Lower leg skin (tissue), 4 donors: ENCODE measurements around the gene EYS. TPM values are rescaled to one million over a fixed set of nuclear protein-coding genes. Genes with fewer than 3 reads are reported as not detected.

Experiments
- DNase-seq, 2 donors: peaks; one replicate each; pipeline ENCODE4 v3.0.0-alpha.2; 2019; ENCODE audit warnings: low spot score in 2 of 2
- H3K4me3 ChIP-seq: fragments of 200-600 bp; sonication (generic); 2 replicates; pipeline ENCODE4 v1.5.1; 2017; ENCODE audit warnings: mild to moderate bottlenecking, low read depth; ENCODE audit not compliant: poor library complexity, severe bottlenecking
- POLR2A ChIP-seq, 2 donors: fragments of 450-650 bp; IDR thresholded peaks; one replicate each; pipeline ENCODE4 v1.6.1; 2016 to 2017; ENCODE audit warnings: antibody characterized with exemption in 2 of 2, mild to moderate bottlenecking in 1 of 2, moderate library complexity in 1 of 2
- WGBS, 2 donors: methylation state at CpG; one replicate each; pipeline ENCODE4 v1.1.5; 2018; 5-methylcytosine and 5-hydroxymethylcytosine counted together
- intact Hi-C: fragments of 100-400 bp; cut with DNase I; formaldehyde crosslinking; loops from one replicate; pipeline ENCODE4 v1.15.0; 2023; ENCODE audit warnings: low total_unique reads
- total RNA-seq, 4 donors: library from RNA; depleted of rRNA; stranded (reverse); fragments of >200 nt; gene quantifications; one replicate each; pipeline ENCODE4 v1.1.0, GENCODE V29; 2016
- TF ChIP-seq, protein P1 (sequence below), 3 donors: fragments of 450-650 bp; IDR thresholded peaks; one replicate each; pipeline ENCODE4 v1.5.1; 2016; ENCODE audit warnings: antibody characterized with exemption in 3 of 3, mild to moderate bottlenecking in 3 of 3, moderate library complexity in 2 of 3

EYS gene
- total RNA-seq, 4 donors from 2014 or later, result 0.04 TPM; not detected in 3

DNA sequence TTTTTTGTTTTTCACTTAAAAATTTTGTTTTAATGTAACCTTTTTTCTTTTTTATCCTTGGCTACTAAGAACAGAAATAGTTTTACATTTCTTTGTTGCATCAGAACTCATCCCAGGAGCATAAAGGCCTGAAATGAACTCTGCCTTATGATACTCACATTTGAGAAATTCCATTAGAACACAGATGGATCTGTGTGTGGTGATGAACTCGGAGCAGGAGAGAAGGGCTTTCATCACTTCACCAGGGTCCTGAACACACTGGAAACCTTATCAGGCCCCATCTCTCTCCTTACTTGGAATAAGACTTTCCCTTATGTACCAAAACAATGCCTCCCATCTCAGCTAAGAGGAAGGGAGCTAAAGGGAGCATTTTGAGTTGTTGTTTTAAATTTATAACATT, 1932.1 kb downstream of the EYS start:
- TF ChIP-seq POLR2A (IDR thresholded peaks at IDR 0.05), result no peak
- TF ChIP-seq, protein P1, sequence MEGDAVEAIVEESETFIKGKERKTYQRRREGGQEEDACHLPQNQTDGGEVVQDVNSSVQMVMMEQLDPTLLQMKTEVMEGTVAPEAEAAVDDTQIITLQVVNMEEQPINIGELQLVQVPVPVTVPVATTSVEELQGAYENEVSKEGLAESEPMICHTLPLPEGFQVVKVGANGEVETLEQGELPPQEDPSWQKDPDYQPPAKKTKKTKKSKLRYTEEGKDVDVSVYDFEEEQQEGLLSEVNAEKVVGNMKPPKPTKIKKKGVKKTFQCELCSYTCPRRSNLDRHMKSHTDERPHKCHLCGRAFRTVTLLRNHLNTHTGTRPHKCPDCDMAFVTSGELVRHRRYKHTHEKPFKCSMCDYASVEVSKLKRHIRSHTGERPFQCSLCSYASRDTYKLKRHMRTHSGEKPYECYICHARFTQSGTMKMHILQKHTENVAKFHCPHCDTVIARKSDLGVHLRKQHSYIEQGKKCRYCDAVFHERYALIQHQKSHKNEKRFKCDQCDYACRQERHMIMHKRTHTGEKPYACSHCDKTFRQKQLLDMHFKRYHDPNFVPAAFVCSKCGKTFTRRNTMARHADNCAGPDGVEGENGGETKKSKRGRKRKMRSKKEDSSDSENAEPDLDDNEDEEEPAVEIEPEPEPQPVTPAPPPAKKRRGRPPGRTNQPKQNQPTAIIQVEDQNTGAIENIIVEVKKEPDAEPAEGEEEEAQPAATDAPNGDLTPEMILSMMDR (IDR thresholded peaks at IDR 0.05), result no peak
- 50 to 61% methylated on average over 1 of the region's 1 CpG for WGBS, 2 donors
- no peak for DNase-seq
- intact Hi-C loops, result no loop called here
- H3K4me3 ChIP-seq, result no peak overlapping the region

DNA sequence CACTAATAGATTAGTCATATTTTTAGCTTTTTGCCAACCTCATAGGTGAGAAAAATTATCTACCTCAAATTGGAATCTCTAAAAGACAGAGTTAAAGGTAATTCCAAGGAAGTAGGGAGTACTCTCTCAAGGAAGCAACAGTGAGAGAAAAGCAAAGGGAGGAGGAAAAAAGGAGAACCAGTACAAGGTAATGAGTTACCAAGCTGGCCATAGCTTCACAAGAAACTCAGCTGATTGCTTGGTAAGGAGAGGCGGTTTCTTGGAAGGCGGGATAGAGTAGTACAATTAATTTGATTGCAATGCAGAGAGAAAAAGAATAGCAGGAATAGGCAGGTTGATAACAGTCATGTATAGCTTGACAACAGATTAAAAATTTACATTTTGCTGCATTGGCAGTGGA, 1933.8 kb downstream of the EYS start:
- H3K4me3 ChIP-seq, result no peak overlapping the region
- WGBS, 2 donors, result 86 to 89% methylated on average over 2 of the region's 2 CpGs
- TF ChIP-seq, protein P1 (IDR thresholded peaks at IDR 0.05), result no peak
- TF ChIP-seq POLR2A (IDR thresholded peaks at IDR 0.05), result no peak
- intact Hi-C loops, result no loop called here
- DNase-seq, result no peak

DNA sequence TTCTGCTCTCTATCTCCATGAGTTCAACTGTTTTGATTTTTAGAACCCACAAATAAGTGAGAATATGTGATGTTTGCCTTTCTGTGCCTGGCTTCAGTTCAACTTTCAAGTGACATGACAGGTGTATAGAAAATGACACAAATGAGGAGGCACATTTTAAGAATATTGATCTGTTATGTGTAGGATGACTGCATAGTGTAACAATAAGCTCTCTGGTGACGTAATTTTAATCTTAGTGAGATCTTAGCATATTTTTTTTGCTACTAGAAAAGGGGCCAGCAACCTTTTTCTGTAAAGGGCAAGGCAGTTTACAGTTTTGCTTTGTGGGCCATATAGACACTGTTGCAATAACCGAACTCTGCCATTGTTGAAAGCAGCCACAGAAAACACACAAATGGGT, 1941.2 kb downstream of the EYS start:
- no peak for DNase-seq
- intact Hi-C loops, result loop anchor here (10.0 kb wide), 1 partner anchor 161 kb away; no protein-coding TSS in a partner anchor
- WGBS, 2 donors, result 84 to 89% methylated on average over 2 of the region's 2 CpGs
- H3K4me3 ChIP-seq, result no peak overlapping the region
- TF ChIP-seq POLR2A (IDR thresholded peaks at IDR 0.05), result no peak
- TF ChIP-seq, protein P1 (IDR thresholded peaks at IDR 0.05), result no peak

DNA sequence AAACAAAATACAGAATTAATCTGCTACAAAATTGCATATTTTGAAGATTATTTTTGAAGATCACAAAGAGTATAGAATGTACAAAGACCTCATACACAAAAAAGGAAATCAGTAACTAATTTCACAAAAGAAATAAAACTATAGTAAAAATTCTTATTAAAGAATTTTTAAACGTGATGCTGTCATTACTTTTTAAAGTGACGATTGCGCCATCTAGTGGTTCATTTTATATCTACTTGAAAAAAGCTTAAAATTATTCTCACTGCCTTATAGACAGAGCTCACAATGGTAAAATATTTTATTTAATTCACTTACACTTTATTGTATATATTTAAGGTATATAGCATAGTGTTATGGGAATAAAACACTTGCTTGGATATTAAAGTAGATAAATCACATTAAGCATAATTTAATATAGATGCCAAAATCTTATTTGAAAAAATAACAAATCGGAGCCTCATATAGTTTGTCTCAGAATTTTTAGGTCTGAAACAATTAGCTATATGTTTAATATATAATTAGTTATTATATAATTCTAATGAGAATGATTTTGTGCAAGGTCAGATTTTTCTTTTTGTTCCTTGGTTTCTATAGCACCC, 1942.6 kb downstream of the EYS start:
- DNase-seq, result no peak
- intact Hi-C loops, result loop anchor here (10.0 kb wide), 1 partner anchor 160 kb away; no protein-coding TSS in a partner anchor
- no peak for TF ChIP-seq POLR2A (IDR thresholded peaks at IDR 0.05)
- WGBS, 2 donors, result 23 to 25% methylated on average over 4 of the region's 4 CpGs
- H3K4me3 ChIP-seq, result no peak overlapping the region

DNA sequence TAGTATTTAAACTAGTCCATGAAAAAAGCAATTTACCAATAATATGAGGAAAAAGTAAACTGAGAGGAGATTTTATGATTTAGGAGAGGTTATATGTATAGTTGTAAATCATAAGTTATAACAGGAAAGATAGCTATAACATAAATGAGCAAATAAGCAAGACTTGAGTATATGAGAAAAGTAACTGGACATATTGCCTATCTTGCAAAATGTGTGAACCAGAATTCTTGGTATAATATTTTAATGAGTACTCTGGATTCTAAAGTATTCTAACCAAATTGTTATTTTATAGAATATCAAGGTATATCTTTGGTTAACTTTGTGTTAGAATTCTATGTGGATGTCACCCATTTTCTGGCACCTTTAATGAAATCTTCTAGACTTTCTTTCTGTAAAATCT, 1946.8 kb downstream of the EYS start:
- DNase-seq, result no peak
- TF ChIP-seq, protein P1 (IDR thresholded peaks at IDR 0.05), result no peak
- TF ChIP-seq POLR2A (IDR thresholded peaks at IDR 0.05), result no peak
- intact Hi-C loops, result loop anchor here (10.0 kb wide), 1 partner anchor 155 kb away; no protein-coding TSS in a partner anchor
- no peak overlapping the region for H3K4me3 ChIP-seq

DNA sequence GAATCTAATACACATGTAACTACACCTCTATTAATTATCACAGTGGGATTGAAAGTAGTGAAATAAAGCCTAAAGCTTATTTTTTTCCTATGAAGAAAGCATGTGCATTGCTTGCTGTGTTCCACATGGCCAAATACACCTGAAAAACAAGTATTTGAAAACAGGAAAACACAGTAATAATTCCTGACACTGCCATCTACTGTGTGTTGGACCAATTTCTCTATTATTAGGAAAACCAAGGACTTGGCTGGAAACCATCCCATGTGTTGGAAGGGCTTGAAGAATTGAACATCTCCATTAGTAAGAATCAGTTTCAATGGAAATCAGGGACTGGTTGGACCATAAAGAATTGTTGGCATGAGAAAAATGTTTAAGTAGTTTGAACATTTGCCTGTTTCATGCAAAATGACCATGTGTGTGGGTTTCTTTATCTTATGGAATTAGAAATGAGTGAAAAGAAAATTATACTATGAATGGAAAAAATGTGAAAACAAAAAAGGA, 1947.4 kb downstream of the EYS start:
- TF ChIP-seq, protein P1 (IDR thresholded peaks at IDR 0.05), result no peak
- TF ChIP-seq POLR2A (IDR thresholded peaks at IDR 0.05), result no peak
- no peak overlapping the region for H3K4me3 ChIP-seq
- no peak for DNase-seq
- intact Hi-C loops, result loop anchor here (10.0 kb wide), 1 partner anchor 155 kb away; no protein-coding TSS in a partner anchor
